Nephron progenitor cell (in vitro differentiated cells): ENCODE results near the gene MRPL16.

Source experiments
- DNase-seq: peaks from one replicate; pipeline ENCODE4 v3.0.0; 2021
- H3K27ac Mint-ChIP-seq: 2 replicates; pipeline ENCODE4 v1.8.0; 2021; ENCODE audit warnings: mild to moderate bottlenecking, moderate library complexity, mixed read lengths
- H3K27me3 Mint-ChIP-seq: 2 replicates; pipeline ENCODE4 v1.8.0; 2021; ENCODE audit warnings: mild to moderate bottlenecking, low read depth, mixed read lengths; ENCODE audit not compliant: poor library complexity
- H3K36me3 Mint-ChIP-seq: 2 replicates; pipeline ENCODE4 v1.8.0; 2021; ENCODE audit warnings: low read depth, mixed read lengths
- H3K4me1 Mint-ChIP-seq: 2 replicates; pipeline ENCODE4 v1.8.0; 2021; ENCODE audit warnings: mixed read lengths
- H3K4me3 Mint-ChIP-seq: 2 replicates; pipeline ENCODE4 v1.8.0; 2021; ENCODE audit warnings: mild to moderate bottlenecking, moderate library complexity, mixed read lengths
- H3K9me3 Mint-ChIP-seq: 2 replicates; pipeline ENCODE4 v1.8.0; 2021; ENCODE audit warnings: mild to moderate bottlenecking, moderate library complexity, mixed read lengths
- CTCF ChIP-seq: fragments of 200-600 bp; sonication (generic); IDR thresholded peaks from 2 replicates; pipeline ENCODE4 v1.5.0; 2021; ENCODE audit warnings: antibody characterized with exemption

Gene MRPL16

GRCh38 chr11:59804061-59804460, 6.5 kb downstream of the MRPL16 start:
- Mint-ChIP-seq H3K36me3 (peaks cover 16% of the 10 kb centered on the region), H3K27me3 (no peaks in the 10 kb centered on the region), H3K27ac (no peak overlapping the region), H3K4me3 (no peak overlapping the region), H3K9me3 (no peaks in the 10 kb centered on the region), H3K4me1 (no peaks in the 10 kb centered on the region)
- TF ChIP-seq CTCF, result no peak
- no peak for DNase-seq

GRCh38 chr11:59802639-59803176, 7.9 kb downstream of the MRPL16 start:
- peak; percentile 50 for TF ChIP-seq CTCF
- Mint-ChIP-seq H3K27me3 (no peaks in the 10 kb centered on the region), H3K27ac (no peak overlapping the region), H3K36me3 (peaks cover 11% of the 10 kb centered on the region), H3K9me3 (no peaks in the 10 kb centered on the region), H3K4me3 (no peak overlapping the region), H3K4me1 (no peaks in the 10 kb centered on the region)
- no peak for DNase-seq

- Mint-ChIP-seq H3K36me3 (peaks cover 10% of the 10 kb centered on the region), H3K4me1 (no peaks in the 10 kb centered on the region), H3K27ac (no peak overlapping the region), H3K9me3 (no peaks in the 10 kb centered on the region), H3K4me3 (no peak overlapping the region), H3K27me3 (no peaks in the 10 kb centered on the region)
- TF ChIP-seq CTCF, result no peak
- DNase-seq, result no peak
Measured at GRCh38 chr11:59801981-59802638, 8.5 kb downstream of the MRPL16 start.

DNA sequence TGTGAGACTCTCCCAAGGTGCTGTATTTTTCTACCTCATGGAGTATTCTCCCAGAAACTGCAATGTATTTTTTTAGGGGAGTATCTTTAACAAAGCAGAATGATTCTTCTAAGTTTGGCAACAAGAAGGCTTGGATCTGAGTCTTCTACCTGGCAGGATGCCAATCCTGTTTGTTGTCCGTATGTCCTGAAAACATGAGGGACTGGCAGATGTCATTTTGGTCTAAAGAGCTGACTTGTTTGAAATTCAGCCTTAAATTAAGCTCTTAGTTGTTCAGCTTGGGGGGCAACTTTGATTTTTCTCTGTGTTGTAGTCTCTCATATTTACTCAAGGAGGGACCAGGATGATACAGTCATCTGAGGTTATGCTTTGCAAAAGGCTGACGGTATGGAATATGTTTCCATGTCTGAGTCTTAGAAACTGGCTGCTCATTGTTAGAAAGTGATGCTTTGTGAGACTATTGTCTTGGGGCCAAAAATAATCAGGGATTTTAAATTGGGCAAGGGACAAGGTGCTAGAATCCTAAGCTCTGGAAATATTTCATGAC, 9.3 kb downstream of the MRPL16 start:
- no peak for DNase-seq
- H3K27ac Mint-ChIP-seq, result peak overlapping the region; percentile 14
- H3K4me3 Mint-ChIP-seq, result no peak overlapping the region
- peaks cover 1% of the 10 kb centered on the region for H3K36me3 Mint-ChIP-seq
- H3K27me3 Mint-ChIP-seq, result no peaks in the 10 kb centered on the region
- no peaks in the 10 kb centered on the region for H3K9me3 Mint-ChIP-seq
- no peaks in the 10 kb centered on the region for H3K4me1 Mint-ChIP-seq
- TF ChIP-seq CTCF, result no peak

DNA sequence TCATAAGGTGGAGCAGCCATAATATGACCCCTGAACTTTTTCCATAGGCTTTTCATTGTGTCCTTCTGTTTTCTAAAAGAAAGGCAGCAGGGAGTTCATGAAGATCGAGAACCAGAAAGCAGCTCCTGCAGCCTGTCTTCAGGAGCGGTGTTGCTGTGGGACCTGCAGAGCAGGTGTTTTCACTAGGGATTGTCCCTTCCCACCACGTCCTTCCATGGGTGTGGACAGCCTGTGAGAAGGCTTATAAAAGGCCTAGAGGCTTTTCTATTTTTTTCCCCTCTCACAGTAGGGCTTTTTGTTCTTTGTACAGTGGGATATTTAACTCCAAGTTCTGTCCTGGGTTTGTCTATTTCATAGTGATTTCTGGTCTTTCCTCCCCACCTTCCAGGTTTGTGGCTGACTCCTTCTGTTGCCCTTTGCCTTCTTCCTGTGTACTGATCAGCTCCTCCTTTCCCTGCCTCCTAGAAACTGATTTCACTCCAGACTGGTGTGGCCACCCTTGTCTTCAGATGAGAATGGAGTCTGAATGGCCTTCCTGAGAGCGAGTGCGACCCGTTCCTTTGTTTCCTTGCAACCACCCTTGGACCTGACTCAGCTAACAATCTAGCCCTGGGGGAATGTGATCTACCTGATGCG, 10.1 kb downstream of the MRPL16 start:
- Mint-ChIP-seq H3K36me3 (no peaks in the 10 kb centered on the region), H3K4me3 (no peak overlapping the region), H3K9me3 (no peaks in the 10 kb centered on the region), H3K27ac (peak overlapping the region; percentile 14), H3K27me3 (no peaks in the 10 kb centered on the region), H3K4me1 (no peaks in the 10 kb centered on the region)
- DNase-seq, result no peak
- TF ChIP-seq CTCF, result no peak
